ENCODE results near the gene GLP1R.

- TF ChIP-seq, protein P1, sequence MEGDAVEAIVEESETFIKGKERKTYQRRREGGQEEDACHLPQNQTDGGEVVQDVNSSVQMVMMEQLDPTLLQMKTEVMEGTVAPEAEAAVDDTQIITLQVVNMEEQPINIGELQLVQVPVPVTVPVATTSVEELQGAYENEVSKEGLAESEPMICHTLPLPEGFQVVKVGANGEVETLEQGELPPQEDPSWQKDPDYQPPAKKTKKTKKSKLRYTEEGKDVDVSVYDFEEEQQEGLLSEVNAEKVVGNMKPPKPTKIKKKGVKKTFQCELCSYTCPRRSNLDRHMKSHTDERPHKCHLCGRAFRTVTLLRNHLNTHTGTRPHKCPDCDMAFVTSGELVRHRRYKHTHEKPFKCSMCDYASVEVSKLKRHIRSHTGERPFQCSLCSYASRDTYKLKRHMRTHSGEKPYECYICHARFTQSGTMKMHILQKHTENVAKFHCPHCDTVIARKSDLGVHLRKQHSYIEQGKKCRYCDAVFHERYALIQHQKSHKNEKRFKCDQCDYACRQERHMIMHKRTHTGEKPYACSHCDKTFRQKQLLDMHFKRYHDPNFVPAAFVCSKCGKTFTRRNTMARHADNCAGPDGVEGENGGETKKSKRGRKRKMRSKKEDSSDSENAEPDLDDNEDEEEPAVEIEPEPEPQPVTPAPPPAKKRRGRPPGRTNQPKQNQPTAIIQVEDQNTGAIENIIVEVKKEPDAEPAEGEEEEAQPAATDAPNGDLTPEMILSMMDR (optimal IDR thresholded peaks at IDR 0.05 in 1 of 3, IDR thresholded peaks at IDR 0.05 in 1 of 3, conservative IDR thresholded peaks at IDR 0.05 in 1 of 3; ENCODE audit: extremely low read depth in 1 of 3, insufficient read depth in 2 of 3, low read length in 3 of 3): no peak
- TF ChIP-seq EZH2 (IDR thresholded peaks at IDR 0.05; ENCODE audit: low read length): no peak
Measured at GRCh38 chr6:39137245-39137644, 88.7 kb downstream of the GLP1R start.

Measured in keratinocyte (primary cell).